K562 (cell line): ENCODE data around the gene EPHA2. TPM values are rescaled to one million over a fixed set of nuclear protein-coding genes. Genes with fewer than 3 reads are reported as not detected.

Source experiments
- GABPB1 ChIP-seq: sonication (generic); formaldehyde crosslinking; IDR thresholded peaks from 2 replicates; pipeline ENCODE4 v1.8.0; 2022; ENCODE audit warnings: mild to moderate bottlenecking, missing genetic modification reagents
- HDAC6 ChIP-seq: IDR thresholded peaks from 2 replicates; pipeline ENCODE4 v1.6.1; 2012; ENCODE audit warnings: low read depth, mild to moderate bottlenecking, control low read depth, inconsistent platforms, low read length, moderate library complexity
- MAFF ChIP-seq: IDR thresholded peaks from 2 replicates; pipeline ENCODE4 v1.6.1; 2012; ENCODE audit warnings: low read length, improper control_type of control experiment
- MYBL2 ChIP-seq, 2 experiments: fragments of 450-650 bp in 1 of 2; sonication (generic) in 1 of 2; formaldehyde crosslinking in 1 of 2; IDR thresholded peaks; 2 replicates each; pipeline versions ENCODE4 v1.6.1 to v1.8.1; 2017 to 2022; ENCODE audit warnings: borderline replicate concordance in 1 of 2, inconsistent platforms in 1 of 2, low read depth in 1 of 2, mild to moderate bottlenecking in 1 of 2, missing genetic modification reagents in 1 of 2, moderate library complexity in 1 of 2
- PCBP1 ChIP-seq: fragments of 200-400 bp; formaldehyde crosslinking; IDR thresholded peaks from 2 replicates; pipeline ENCODE4 v1.6.1; 2018; ENCODE audit warnings: mild to moderate bottlenecking, low read depth, low read length; ENCODE audit not compliant: poor library complexity, severe bottlenecking
- SAFB ChIP-seq: fragments of 200-400 bp; formaldehyde crosslinking; IDR thresholded peaks from 2 replicates; pipeline ENCODE4 v1.6.1; 2017; ENCODE audit warnings: low read depth, low read length, borderline replicate concordance
- SRSF1 ChIP-seq: fragments of 200-400 bp; formaldehyde crosslinking; IDR thresholded peaks from 2 replicates; pipeline ENCODE4 v1.6.1; 2017; ENCODE audit warnings: mild to moderate bottlenecking, low read depth, low read length, moderate library complexity
- ZNF384 ChIP-seq: IDR thresholded peaks from 2 replicates; pipeline ENCODE4 v1.6.1; 2012; ENCODE audit warnings: low read depth, low read length, improper control_type of control experiment
- ZNF780A ChIP-seq: fragments of 250-450 bp; sonication (Bioruptor Pico); IDR thresholded peaks from 2 replicates; pipeline ENCODE4 v1.5.0; 2021; ENCODE audit warnings: mild to moderate bottlenecking
- ZNF785 ChIP-seq: fragments of 250-450 bp; sonication (Bioruptor Pico); IDR thresholded peaks from 2 replicates; pipeline ENCODE4 v1.4.0; 2020; ENCODE audit warnings: mild to moderate bottlenecking
- polyA plus RNA-seq, 8 experiments: library from polyadenylated mRNA; depleted of rRNA in 4 of 8; stranded (reverse) in 5 of 8; unstranded in 3 of 8; fragments of >200 nt; fragmentation: Nextera tagmentation in 2 of 8; fragmentation: Illumina TruSeq in 1 of 8; extraction: Ambion mirVana in 2 of 8; extraction: Trizol in 1 of 8; gene quantifications; 2 replicates each; pipeline versions ENCODE4 v1.2.1 to v1.2.3, GENCODE V29; 2011 to 2014; ENCODE audit warnings: inconsistent platforms in 1 of 8, missing spikeins in 1 of 8
- total RNA-seq, 7 experiments: library from RNA; depleted of rRNA in 6 of 7; stranded (reverse); fragments of >200 nt in 6 of 7; fragmentation: Illumina TruSeq in 2 of 7; extraction: Trizol in 2 of 7; gene quantifications; 2 replicates each; pipeline versions ENCODE4 v1.2.1 to v1.2.3, GENCODE V29; 2011 to 2021; ENCODE audit warnings: low replicate concordance in 1 of 7
- TF ChIP-seq, protein P1 (sequence below): sonication (generic); formaldehyde crosslinking; IDR thresholded peaks from 2 replicates; pipeline ENCODE4 v1.8.0; 2022; ENCODE audit warnings: missing genetic modification reagents, mild to moderate bottlenecking, moderate library complexity, borderline replicate concordance
- TF ChIP-seq, protein P2 (sequence below): fragments of 450-650 bp; IDR thresholded peaks from 2 replicates; pipeline ENCODE4 v1.6.1; 2017; ENCODE audit warnings: antibody characterized with exemption, mild to moderate bottlenecking
- TF ChIP-seq, protein P3 (sequence below): fragments of 450-650 bp; IDR thresholded peaks from 2 replicates; pipeline ENCODE4 v1.6.1; 2018; ENCODE audit warnings: mild to moderate bottlenecking, low read depth; ENCODE audit not compliant: partially characterized antibody

The EPHA2 gene
- total and polyA plus RNA-seq, 9 of the 15 experiments (the other 6 are each of a cell fraction or from before 2014, with no cell fraction given): 0.04 to 0.40 (median 0.07) TPM; not detected in 4

DNA sequence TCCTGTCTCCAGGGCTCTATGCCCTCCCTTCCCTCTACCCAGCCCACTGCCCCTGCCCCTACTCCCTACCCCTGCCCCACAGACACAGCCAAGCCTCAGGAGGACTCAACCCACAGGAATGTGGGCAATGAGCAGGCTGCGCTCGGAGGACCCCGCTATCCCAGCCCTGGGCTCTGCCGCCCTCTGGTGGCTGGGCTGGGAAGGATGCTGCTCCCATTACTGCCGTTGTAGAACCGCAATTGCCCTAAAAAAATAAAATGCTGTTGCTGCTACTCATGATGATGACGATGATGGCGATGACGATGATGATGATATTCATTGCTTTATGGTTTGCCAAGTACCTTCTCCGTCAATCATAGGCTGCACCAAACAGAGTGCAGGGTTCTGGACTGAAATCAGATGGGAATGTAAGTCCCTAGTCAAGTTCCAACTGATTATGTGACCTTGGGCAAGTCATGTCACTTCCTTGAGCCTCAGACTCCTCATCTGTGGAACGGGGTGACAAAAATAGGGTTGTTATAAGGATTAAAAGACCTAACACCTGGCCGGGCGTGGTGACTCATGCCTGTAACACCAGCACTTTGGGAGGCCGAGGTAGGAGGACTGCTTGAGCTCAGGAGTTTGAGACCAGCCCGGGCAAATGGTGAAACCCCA, 32.0 kb upstream of the EPHA2 start (continued):
- TF ChIP-seq, protein P1, sequence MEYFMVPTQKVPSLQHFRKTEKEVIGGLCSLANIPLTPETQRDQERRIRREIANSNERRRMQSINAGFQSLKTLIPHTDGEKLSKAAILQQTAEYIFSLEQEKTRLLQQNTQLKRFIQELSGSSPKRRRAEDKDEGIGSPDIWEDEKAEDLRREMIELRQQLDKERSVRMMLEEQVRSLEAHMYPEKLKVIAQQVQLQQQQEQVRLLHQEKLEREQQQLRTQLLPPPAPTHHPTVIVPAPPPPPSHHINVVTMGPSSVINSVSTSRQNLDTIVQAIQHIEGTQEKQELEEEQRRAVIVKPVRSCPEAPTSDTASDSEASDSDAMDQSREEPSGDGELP (CRISPR knock-in tag): peak; percentile 66; the same call in 1 of the 2 replicates
- TF ChIP-seq ZNF780A (CRISPR knock-in tag) (no peak), ZNF785 (no peak), MAFF (no peak), SAFB (no peak), MYBL2 (IDR thresholded peaks at IDR 0.05; ENCODE audit: low read depth) (no peak), MYBL2 (CRISPR knock-in tag; IDR thresholded peaks at IDR 0.05; ENCODE audit: borderline replicate concordance) (no peak), PCBP1 (no peak), SRSF1 (no peak), HDAC6 (no peak), GABPB1 (0 out of 2 replicates have a peak, but pooled peaks have one; percentile 27), ZNF384 (peak; percentile 56; the same call in 1 of the 2 replicates)
- TF ChIP-seq, protein P2, sequence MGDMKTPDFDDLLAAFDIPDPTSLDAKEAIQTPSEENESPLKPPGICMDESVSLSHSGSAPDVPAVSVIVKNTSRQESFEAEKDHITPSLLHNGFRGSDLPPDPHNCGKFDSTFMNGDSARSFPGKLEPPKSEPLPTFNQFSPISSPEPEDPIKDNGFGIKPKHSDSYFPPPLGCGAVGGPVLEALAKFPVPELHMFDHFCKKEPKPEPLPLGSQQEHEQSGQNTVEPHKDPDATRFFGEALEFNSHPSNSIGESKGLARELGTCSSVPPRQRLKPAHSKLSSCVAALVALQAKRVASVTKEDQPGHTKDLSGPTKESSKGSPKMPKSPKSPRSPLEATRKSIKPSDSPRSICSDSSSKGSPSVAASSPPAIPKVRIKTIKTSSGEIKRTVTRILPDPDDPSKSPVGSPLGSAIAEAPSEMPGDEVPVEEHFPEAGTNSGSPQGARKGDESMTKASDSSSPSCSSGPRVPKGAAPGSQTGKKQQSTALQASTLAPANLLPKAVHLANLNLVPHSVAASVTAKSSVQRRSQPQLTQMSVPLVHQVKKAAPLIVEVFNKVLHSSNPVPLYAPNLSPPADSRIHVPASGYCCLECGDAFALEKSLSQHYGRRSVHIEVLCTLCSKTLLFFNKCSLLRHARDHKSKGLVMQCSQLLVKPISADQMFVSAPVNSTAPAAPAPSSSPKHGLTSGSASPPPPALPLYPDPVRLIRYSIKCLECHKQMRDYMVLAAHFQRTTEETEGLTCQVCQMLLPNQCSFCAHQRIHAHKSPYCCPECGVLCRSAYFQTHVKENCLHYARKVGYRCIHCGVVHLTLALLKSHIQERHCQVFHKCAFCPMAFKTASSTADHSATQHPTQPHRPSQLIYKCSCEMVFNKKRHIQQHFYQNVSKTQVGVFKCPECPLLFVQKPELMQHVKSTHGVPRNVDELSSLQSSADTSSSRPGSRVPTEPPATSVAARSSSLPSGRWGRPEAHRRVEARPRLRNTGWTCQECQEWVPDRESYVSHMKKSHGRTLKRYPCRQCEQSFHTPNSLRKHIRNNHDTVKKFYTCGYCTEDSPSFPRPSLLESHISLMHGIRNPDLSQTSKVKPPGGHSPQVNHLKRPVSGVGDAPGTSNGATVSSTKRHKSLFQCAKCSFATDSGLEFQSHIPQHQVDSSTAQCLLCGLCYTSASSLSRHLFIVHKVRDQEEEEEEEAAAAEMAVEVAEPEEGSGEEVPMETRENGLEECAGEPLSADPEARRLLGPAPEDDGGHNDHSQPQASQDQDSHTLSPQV: 0 out of 2 replicates have a peak, but pooled peaks have one; percentile 24
- TF ChIP-seq, protein P3, sequence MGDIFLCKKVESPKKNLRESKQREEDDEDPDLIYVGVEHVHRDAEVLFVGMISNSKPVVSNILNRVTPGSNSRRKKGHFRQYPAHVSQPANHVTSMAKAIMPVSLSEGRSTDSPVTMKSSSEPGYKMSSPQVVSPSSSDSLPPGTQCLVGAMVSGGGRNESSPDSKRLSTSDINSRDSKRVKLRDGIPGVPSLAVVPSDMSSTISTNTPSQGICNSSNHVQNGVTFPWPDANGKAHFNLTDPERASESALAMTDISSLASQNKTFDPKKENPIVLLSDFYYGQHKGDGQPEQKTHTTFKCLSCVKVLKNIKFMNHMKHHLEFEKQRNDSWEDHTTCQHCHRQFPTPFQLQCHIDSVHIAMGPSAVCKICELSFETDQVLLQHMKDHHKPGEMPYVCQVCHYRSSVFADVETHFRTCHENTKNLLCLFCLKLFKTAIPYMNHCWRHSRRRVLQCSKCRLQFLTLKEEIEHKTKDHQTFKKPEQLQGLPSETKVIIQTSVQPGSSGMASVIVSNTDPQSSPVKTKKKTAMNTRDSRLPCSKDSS: no peak
